Medulla oblongata (tissue), 1 donor: ENCODE measurements around the gene LYPLAL1.

ENCODE experiments used
- DNase-seq: peaks from one replicate; pipeline ENCODE4 v3.0.0-alpha.2; 2015; ENCODE audit errors: extremely low spot score

The LYPLAL1 gene

GRCh38 chr1:219173758-219174459 lies at the start of gene LYPLAL1:
TSS of gene LYPLAL1 (plus strand) at chr1:219173878. CDS start at chr1:219173891, 13 bp downstream.
- DNase-seq = peak; percentile 90

- no peak for DNase-seq
Measured at GRCh38 chr1:219124163-219124562, 49.5 kb upstream of the LYPLAL1 start.

GRCh38 chr1:219125342-219125741 lies 48.3 kb upstream of the LYPLAL1 start:
- DNase-seq = no peak

GRCh38 chr1:219126377-219126776 lies 47.3 kb upstream of the LYPLAL1 start:
- no peak for DNase-seq

- DNase-seq = no peak
Measured at GRCh38 chr1:219128957-219129356, 44.7 kb upstream of the LYPLAL1 start.

- no peak for DNase-seq
Measured at GRCh38 chr1:219130366-219130935, 43.2 kb upstream of the LYPLAL1 start.

- no peak for DNase-seq
Measured at GRCh38 chr1:219132939-219133338, 40.7 kb upstream of the LYPLAL1 start.

GRCh38 chr1:219138747-219139146 lies 34.9 kb upstream of the LYPLAL1 start:
- DNase-seq = no peak

- no peak for DNase-seq
Measured at GRCh38 chr1:219140303-219140877, 33.3 kb upstream of the LYPLAL1 start.

GRCh38 chr1:219143735-219144134 lies 29.9 kb upstream of the LYPLAL1 start:
- no peak for DNase-seq

GRCh38 chr1:219144658-219145315 lies 28.9 kb upstream of the LYPLAL1 start:
- DNase-seq = peak; percentile 35

GRCh38 chr1:219147571-219148019 lies 26.1 kb upstream of the LYPLAL1 start:
- no peak for DNase-seq

- no peak for DNase-seq
Measured at GRCh38 chr1:219149009-219149577, 24.6 kb upstream of the LYPLAL1 start.

- no peak for DNase-seq
Measured at GRCh38 chr1:219149953-219150352, 23.7 kb upstream of the LYPLAL1 start.

- no peak for DNase-seq
Measured at GRCh38 chr1:219150913-219151312, 22.8 kb upstream of the LYPLAL1 start.

GRCh38 chr1:219151467-219151866 lies 22.2 kb upstream of the LYPLAL1 start:
- no peak for DNase-seq

- no peak for DNase-seq
Measured at GRCh38 chr1:219152751-219153150, 20.9 kb upstream of the LYPLAL1 start.

- DNase-seq = no peak
Measured at GRCh38 chr1:219153723-219154122, 20.0 kb upstream of the LYPLAL1 start.

- no peak for DNase-seq
Measured at GRCh38 chr1:219155135-219155534, 18.5 kb upstream of the LYPLAL1 start.

GRCh38 chr1:219159946-219160645 lies 13.6 kb upstream of the LYPLAL1 start:
- peak; percentile 22 for DNase-seq

- DNase-seq = no peak
Measured at GRCh38 chr1:219160967-219161366, 12.7 kb upstream of the LYPLAL1 start.

GRCh38 chr1:219161371-219161770 lies 12.3 kb upstream of the LYPLAL1 start:
- DNase-seq = no peak
